CD4-positive, alpha-beta T cell treated with Interferon alpha-2 for 1 hour (primary cell): Measurements from ENCODE around the gene DCXR.

Experiments
- DNase-seq, 2 donors: peaks; one replicate each; pipeline ENCODE4 v3.0.0-alpha.2; 2020 to 2022

Gene DCXR

DNA sequence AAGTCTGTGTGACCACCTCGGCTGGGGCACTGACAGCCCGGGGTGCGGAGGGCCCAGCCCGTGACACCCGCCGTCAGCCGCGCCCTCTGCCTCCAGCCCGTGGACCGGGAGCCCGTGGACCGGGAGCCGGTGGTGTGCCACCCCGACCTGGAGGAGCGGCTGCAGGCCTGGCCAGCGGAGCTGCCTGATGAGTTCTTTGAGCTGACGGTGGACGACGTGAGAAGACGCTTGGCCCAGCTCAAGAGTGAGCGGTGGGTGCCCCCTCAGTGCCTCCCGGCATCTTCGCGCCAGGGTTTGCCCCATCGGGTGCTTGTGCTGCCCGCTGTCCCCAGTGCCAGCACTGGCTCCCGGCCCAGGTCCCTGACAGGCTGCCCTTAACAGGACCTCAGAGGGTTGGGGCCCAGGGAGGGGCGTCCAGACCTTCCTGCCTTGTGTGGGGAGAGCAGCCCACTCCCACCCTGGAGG lies 28.5 kb downstream of the DCXR start:
- no peak for DNase-seq

DNA sequence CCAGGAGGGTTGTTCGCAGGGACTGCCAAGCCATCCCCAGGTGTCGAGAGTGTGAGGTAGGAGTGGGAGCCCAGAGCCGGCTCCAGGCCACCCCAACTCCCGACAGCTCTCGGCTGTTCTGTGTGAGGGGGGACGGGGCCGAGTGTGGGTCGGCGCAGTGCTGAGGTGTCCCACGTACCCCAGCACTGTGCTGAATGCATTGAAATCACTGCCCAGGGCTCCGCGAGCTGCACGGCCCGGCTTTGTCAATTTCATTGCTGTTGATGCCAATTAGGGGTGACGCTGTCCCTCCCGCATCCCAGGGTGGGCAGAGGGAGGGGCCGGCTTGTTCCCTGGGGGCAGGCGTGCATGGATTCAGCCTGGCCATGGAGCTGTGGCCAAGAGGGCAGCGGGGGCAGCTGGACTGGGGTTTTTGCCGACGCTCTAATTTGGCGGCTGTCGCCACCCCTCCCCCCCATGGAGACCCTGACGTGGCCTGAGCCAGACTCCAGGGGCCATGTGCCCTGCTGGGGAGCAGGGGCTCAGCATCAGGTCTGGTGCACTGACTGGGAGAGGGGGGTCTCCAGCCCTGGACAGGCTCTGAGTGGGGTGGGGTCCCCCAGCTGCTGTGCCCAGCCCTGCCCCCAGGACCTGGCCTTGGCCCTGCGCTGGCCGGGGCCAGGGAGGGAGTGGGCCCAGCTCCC lies 29.1 kb downstream of the DCXR start:
- no peak for DNase-seq

DNA sequence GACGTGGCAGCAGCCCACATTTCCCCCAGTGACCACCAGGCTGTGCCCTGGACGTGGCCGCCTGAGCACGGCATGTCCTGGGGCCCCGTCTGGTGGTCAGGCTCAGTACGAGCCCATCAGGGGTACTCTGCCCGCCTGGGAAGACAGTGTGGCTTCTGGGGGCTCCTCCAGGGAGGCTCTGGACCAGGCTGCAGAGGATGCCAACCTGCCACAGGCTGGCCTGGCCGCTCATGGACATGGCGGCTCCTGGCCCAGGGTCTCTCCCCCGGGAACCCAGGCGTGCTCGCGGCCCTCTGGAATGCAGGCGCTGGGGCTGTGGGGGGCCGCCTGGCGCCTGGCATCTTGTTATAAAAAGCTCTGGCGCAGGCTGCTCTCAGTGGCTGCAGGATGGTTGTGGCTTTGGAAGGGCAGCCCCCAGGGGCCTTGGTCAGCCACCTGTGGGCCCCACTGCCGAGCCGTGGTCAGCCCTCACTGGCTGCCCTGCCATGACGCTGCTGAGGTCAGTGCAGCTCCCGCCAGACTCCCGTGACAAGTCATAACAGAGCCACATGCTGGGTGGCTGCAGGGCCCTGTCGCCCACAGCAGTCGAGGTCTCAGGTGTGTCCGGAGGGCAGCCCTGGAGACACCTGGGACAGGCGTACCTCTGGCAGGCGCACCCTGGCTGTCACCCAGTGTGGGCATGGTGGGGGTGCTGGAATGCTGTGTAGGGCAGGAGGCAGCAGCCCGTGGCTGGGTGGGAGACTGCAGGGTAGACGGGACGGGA lies 29.8 kb downstream of the DCXR start:
- no peak for DNase-seq

DNA sequence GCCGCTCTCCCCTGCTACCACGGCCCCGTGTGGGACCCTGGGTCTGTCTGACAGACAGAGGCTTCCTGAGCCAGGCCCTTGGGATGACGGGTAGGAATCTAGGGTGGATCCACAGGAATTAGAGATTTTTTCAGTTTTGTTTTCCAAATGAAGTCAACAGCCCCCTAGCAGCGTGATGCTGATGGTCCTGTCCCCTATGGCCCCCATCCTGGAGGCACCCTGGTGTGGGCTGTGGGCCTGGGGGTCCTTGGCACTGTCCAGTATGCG lies 30.3 kb downstream of the DCXR start:
- DNase-seq = no peak

DNA sequence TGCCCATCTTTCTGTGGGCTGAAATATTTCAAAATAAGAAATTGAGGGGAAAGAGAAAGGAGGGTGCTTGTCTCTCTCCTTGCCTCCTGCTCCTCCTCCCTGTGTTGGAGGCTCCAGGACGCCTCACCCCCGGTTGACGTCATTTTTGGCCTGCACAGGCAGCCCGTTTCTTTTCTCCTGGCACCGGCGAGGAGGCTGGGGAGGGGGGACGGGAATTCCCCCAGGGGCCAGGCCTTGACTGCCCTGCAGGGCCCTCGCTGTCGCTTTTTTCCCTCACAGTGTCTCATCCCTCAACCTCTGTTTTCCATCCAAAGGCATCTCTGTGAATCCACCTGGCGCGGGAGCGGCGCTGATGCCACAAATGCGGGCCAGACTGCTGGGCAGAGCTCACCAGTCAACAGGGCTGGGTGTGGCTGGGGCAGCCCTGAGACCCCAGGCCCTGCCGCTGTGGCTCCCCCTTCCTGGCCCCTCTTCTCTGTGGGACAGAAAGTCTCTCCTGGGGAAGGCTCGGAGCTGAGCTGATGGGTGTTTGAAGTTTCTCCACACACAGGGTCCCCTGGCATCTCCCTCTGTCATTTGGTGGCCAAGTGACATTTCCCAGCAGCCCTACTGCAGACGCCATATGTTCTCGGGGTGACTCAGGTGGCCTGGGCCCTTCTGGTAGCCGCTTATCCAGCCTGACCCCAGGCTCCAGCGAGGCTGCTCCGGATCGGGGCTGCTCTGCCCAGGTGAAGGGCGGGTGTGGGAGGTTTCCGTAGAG lies 30.8 kb downstream of the DCXR start:
- DNase-seq = no peak

DNA sequence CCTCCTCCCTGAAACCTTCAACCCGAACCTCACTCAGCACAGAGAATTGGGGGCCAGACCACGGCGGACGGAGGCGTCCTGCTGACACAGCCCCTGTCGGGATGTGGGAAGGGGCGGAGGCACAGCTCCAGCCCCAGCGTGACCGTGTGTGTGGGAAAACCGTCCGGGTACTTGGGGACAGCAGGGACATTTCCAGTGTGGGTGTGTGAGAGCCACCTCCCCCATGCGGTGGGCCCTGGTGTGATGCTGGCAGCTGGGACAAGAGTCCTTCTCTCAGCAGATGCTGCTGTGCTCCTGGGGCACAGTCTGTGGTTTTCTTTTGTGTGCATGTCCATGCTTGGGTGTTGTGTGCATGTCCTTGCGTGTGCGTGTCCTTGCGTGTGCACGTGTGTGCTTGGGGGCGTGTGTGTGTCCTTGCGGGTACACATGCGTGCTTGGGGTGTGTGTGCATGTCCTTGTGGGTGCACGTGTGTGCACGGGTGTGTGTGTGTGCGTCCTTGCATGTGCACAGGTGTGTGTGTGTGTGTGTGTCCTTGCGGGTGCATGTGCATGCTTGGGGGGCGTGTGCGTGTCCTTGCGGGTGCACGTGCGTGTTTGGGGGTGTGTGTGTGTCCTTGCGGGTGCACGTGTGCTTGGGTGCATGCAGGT lies 31.7 kb downstream of the DCXR start:
- DNase-seq = no peak

DNA sequence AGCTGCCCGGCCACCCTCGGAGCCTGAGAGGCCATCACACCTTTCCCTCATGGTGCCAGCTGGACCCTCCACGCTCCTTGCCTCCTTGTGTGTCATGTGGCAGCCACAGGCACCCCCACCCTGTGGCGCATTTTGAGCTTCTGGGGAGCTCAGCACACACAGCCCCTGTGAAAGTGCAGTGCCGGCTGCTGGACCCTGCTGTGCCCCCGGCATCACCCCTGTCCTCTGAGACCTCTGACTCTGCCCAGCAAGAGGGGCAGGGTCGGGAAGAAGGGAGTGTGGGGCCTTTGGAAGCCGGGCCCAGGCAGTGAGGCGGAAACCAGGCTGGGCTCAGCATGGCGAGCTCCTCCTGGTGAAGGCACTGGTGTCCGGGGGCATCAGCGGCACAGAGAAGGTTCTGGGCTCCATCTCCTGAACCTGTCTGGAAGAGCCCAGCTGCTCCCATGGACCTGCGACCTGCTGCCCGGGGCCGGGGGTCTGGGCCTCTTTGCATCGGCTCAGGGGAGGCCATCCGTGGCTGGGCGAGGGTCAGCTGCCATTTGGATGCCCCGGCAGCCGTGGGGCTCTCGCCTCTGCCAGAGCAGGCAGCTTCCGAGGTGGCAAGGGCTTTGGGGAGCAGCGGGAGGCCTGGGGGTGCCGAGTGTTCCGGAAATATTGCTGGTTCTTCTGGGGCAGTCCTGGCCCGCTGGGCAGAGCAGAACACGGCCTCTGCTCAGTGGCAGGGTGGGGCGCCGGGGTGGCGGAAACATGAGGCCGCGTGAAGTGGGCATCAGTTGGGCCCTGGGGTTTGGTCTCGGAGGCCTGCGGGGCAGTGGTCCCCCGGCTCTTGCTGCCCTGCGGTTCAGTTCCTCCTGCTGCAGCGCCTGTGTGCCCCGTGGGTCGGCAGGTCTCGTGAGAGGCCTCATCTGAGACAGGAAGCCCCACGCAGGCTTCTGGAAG lies 32.7 kb downstream of the DCXR start:
- DNase-seq = no peak

DNA sequence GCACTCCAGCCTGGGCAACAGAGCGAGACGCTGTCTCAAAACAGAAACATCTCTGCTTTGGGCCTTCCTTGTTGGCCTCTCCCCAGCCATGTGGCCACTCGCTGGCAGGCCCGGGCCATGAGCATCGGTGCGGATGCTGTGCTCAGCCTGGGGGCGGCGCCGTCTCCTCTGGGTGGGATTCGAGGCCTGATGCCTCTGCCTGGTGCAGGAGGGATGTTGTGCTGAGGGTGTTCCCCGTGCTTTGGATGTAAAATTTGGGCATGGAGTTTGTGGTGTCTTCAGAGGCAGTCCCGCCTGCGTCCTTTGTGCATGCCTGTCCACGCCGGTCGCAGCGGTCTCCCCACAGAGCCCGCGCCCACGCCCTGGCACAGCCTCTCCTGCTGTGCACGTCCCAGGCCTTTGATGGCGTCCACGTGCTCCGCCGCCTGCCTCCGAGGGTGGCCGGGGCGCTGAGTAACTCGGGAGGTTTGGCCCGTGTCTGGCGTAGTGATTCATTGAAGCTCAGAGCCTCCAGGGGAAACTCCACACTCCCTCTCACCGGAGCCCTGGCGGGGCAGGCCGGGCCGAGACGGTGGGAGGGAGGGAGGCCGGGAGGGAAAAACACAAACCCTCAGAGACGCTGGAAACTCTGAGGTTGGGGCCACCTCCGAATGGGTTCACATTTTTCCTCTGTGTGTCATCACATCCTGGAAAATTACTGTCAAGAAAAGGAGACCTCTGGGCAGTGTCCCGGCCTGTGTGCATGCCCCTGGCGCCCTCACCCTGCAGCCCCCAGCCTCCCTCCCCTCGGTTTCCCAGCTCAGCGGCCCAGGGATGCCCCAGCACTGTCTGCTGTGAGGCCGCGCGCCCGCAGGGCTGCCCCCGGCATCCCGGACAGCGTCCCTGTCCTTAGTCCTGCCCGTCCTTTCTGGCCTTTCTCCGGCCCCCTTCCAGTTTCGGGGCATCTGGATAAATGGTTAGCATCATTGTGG lies 33.8 kb downstream of the DCXR start:
- DNase-seq = no peak

DNA sequence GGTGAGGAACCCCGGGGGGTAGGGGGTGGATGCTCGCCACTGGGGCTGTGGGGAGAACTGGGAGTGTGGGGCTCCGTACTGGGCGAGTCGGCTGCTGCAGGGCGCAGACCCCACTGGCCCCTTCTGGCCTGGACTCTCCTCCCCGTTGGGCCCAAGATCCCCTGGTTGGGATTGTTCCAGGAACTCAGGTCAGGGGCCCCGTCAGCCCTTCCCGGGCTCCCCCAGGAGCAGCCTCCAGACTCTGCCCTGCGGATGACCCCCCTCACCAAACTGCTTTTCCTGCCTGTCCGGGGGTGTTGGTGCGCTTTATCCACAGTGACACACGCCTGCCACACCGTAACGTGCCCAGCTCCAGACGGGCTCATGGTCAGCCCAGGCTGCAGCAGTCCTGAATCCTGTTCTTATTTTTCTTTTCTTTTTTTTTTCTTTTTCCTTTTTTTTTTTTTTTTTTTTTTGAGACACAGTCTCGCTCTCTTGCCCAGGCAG lies 35.9 kb downstream of the DCXR start:
- no peak for DNase-seq

DNA sequence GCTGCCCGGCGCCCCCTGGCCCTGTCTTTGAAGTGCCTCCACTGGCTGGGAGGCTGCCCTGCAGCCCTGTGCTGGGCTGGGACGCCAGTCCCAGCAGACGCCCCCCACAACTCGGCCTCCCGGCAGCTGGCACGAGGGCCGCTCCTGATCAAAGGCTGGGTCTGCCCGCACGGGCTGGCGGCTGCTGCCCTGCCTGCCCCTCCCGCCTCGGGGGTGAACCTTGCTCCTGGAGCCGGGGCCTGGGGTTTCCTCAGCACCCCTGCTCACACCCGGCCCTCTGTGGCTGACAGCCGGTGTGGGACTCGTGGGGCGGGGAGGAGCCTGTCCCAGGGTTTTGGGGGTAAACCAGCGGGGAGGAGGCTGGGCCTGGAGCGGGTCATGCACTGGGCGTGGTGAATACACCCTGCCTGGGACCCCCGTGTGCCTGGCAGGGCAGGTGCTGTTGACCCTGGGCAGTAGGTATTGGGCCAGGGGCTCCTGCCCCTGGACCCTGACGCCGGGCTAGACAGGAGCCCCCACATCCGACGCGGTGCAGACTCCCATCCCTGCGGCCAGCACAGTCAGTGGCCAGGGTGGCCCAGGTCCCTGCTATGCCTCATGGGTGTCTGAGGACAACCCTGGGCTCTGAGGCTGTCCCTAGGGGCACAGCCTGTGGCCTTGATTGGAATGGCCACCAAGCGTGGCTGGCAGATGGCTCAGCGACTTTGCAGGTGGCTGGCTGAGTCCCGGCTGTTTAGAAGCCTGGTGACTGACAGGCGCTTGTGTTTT lies 36.5 kb downstream of the DCXR start:
- no peak for DNase-seq

DNA sequence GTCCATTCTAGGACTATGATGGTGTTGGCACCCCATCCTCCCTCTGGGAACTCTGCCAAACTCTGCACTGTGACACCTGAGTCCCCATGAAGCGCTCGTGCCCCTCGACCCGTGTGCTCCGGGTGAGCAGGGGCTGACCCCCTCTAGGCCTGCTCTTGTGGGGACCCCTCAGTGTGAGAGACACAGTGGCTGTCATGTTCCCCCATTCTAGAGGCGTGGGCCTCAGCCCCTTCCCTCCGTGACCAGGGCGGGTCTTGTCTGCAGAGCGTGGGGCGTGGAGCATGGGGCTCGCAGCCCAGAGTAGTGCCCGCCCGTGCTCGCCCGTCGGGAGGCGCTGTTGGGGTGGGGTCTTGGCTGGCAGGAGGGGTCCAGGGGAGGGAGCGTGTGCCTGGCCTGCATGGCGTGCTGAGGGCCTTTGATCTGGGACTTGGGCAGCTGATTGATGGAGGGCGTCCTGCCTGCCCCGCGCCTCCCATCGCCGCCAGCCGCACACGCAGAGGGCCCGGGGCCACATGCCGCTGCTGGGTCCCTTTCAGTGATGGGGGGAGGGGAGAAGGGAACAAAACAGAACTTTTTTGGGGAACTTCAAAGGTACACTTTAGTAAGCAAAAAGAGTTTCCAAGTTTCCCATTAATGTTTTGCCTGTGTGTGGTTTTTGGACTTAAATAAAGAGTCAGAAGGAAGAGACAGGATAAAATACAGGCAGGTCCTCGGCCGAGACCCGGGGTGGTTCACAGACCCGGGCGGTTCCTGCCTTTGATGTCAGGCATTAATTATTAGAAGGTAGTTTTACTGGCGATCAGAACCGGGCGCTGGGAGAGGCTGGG lies 37.3 kb downstream of the DCXR start:
- DNase-seq = no peak

DNA sequence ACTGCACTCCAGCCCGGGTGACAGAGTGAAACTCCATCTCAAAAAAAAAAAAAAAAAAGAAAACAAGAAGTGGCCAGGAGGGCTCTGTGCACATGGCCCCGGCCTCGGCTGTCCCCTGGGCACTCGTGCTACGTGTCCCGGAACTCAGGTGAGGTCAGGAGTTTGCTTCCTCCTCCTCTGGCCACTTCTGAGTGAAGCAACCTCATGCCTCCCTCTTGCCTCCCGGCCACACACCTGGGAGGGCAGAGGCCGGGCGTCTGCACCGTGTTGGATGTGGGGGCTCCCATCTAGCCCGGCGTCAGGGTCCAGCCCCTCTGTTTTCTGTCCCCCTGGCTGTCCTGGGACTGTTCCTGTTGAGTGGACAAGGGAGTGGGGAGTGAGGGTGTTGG lies 37.9 kb downstream of the DCXR start:
- no peak for DNase-seq

DNA sequence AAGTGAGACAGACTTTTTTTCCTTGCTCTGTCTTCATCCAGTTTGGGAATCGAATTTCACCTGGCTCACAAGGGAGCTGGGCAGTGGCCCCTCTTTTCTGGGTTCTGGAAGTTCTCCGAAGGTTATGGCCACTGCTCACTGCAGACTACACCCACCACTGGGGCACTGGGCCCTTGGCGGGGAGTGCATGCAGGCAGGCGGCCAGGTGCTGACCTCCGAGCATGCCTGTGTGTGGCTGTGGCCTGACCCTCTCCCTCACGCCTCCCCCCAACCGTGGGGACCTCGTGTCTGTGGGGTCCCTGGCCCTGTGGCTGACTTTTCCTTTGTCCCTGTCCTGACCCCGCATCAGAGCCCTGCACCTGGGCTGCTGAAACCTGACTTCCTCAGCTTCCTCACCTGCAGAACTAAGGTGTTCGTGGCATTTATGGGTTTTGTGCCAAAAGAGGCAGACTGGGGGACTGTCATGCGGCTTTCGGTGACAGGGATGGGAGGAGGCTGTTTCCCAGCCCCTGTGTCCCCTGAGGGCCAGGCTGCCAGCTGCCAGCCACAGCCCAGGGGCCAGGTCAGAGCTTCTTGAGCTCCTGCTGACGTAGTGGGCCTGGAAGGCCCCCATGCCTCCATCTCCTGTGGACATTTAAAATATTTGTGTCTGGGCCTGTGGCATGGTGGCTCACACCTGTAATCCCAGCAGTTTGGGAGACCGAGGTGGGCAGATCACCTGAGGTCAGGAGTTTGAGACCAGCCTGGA lies 38.6 kb downstream of the DCXR start:
- DNase-seq = no peak

DNA sequence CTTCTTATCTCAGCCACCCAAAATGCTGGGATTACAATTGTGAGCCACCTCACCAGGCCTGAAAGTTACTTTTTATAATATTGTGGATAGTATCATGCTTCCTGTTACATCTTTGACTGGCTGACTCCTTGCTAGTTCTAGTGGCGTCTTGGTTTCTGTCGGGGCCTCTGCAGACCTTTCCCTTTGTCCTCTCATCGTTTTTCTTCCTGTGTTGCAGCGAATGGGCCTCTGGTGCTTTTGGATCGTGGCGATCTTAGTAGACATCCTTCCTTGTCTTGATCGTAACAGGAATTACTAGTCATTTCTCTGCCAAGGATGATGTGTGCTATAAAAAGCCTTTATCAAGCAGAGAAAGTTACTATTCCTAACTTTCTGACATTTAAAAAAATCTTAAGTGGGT lies 39.3 kb downstream of the DCXR start:
- DNase-seq = no peak

DNA sequence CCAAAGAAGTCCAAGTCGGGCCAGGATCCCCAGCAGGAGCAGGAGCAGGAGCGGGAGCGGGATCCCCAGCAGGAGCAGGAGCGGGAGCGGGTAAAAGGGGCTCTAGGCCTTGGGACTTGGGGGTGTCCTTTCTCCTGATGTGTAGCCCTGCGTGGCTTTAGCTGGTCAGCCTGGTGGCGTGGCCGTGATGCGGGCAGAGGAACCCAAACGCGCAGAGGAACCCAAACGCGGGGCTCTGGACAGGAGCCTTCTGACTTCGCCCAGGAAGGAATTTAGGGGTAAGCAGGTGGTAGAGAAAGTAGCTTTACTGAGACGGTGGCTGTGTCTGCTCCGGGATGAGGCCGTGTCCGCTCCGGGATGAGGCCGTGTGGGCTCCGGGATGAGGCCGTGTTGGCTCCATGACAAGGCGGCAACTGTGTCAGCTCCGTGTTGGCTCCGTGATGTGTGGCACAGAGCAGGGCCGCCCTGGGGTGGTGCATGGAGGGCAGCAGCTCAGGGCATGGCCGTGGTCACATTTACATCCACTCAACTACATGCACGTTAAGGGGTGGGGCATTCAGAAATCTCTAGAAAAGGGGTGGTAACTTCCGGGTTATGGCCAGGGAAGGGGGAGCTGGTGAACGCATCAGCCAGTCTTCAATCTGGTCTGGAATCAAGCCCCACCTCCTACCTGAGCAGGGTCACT lies 40.6 kb downstream of the DCXR start:
- no peak for DNase-seq

DNA sequence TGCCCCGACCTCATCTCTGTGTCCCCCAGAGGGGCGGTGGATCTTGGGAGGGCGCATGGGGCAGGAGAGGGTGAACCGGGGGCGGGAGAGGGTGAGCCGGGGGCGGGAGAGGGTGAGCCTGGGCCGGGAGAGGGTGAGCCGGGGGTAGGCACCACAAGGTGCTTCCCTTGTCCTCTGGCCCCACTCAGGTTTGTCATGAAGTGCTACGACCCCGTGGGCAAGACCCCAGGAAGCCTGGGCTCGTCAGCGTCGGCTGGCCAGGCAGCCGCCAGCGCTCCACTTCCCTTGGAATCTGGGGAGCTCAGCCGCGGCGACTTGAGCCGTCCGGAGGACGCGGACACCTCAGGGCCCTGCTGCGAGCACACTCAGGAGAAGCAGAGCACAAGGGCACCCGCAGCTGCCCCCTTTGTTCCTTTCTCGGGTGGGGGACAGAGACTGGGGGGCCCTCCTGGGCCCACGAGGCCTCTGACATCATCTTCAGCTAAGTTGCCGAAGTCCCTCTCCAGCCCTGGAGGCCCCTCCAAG lies 41.2 kb downstream of the DCXR start:
- DNase-seq = no peak

DNA sequence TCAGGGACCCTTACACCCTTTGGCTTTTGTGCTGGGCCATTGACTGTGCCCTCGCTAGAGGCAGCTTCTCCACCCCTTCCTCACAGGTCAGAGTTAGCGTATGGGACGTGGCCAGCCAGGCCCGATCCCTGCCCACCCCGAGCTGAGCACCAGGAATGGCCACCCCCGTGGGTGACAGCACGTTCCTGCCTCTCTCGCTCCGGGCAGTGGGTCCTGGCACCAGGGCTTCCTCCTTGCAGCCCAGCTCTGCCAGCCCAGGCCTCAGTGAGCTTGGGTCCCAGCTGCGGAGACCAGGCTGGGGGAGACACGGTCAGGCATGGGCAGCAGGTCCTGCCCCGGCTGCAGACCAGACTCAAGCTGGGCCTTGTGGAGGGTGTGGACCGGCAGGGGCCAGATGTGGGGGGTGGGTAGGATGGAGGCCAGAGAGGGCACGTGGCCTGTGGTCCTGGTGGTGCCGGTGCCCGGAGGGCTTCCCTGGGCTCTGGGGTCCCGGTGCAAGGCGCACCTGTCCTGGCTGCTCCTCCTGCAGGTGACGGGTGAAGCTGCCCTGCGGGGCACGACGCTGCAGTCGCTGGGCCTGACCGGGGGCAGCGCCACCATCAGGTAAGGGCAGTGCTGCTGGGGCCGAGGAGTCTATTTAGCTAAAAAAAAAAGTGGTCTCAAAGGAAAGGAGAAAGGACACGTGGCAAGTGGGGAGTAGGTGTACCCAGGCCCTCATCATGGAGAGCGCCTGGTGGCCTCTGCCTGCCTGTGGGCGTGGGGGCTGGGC lies 41.9 kb downstream of the DCXR start:
- no peak for DNase-seq
